RWPE2 (cell line): ENCODE results near the gene SPATA31C1.

Source experiments
- ATAC-seq: fragments of 200-7000 bp; cut with Tn5 transposase; 3 replicates; pipeline ENCODE4 v1.9.1; 2021; ENCODE audit warnings: low read depth
- DNase-seq: peaks from one replicate; pipeline ENCODE4 v3.0.0-alpha.2; 2020; ENCODE audit warnings: low spot score
- H3K27ac ChIP-seq: fragments of 450-650 bp; 2 replicates; pipeline ENCODE4 v1.5.1; 2017; ENCODE audit warnings: mild to moderate bottlenecking; ENCODE audit not compliant: poor library complexity, severe bottlenecking
- H3K27me3 ChIP-seq: fragments of 250-450 bp; sonication (Bioruptor Pico); 2 replicates; pipeline ENCODE4 v1.5.1; 2021; ENCODE audit warnings: mild to moderate bottlenecking, moderate library complexity; ENCODE audit not compliant: insufficient read depth, poor library complexity, severe bottlenecking
- H3K36me3 ChIP-seq: fragments of 250-450 bp; sonication (Bioruptor Pico); 2 replicates; pipeline ENCODE4 v1.5.1; 2020; ENCODE audit warnings: low read depth, mild to moderate bottlenecking, moderate library complexity
- H3K4me1 ChIP-seq: fragments of 250-450 bp; sonication (Bioruptor Pico); 2 replicates; pipeline ENCODE4 v1.5.1; 2021; ENCODE audit warnings: mild to moderate bottlenecking, moderate library complexity; ENCODE audit not compliant: insufficient read depth, poor library complexity, severe bottlenecking
- H3K4me3 ChIP-seq: fragments of 250-450 bp; sonication (Bioruptor Pico); 2 replicates; pipeline ENCODE4 v1.5.1; 2021; ENCODE audit warnings: mild to moderate bottlenecking, moderate library complexity; ENCODE audit not compliant: severe bottlenecking
- H3K9me3 ChIP-seq: fragments of 250-450 bp; sonication (Bioruptor Pico); 2 replicates; pipeline ENCODE4 v1.5.1; 2021; ENCODE audit warnings: mild to moderate bottlenecking, moderate library complexity; ENCODE audit not compliant: severe bottlenecking
- CTCF ChIP-seq: fragments of 450-650 bp; IDR thresholded peaks from one replicate; pipeline ENCODE4 v1.5.1; 2017; ENCODE audit warnings: mild to moderate bottlenecking, moderate library complexity; ENCODE audit not compliant: poor library complexity, severe bottlenecking

SPATA31C1 gene

GRCh38 chr9:87968155-87968554 lies 50.4 kb downstream of the SPATA31C1 start:
- Histone ChIP-seq H3K4me3 (no peak overlapping the region), H3K27me3 (no peaks in the 10 kb centered on the region), H3K9me3 (no peaks in the 10 kb centered on the region), H3K4me1 (no peaks in the 10 kb centered on the region), H3K36me3 (no peaks in the 10 kb centered on the region), H3K27ac (no peak overlapping the region)
- no peak for TF ChIP-seq CTCF
- ATAC-seq (no peak), DNase-seq (no peak)

- H3K27ac ChIP-seq, result no peak overlapping the region
- no peak for TF ChIP-seq CTCF
- H3K4me3 ChIP-seq, result no peak overlapping the region
- no peak for DNase-seq
- no peaks in the 10 kb centered on the region for H3K36me3 ChIP-seq
- H3K4me1 ChIP-seq, result peaks cover 8% of the 10 kb centered on the region
- ATAC-seq, result no peak
- H3K27me3 ChIP-seq, result no peaks in the 10 kb centered on the region
- no peaks in the 10 kb centered on the region for H3K9me3 ChIP-seq
Observed at GRCh38 chr9:87970602-87971001, 52.8 kb downstream of the SPATA31C1 start.

- Histone ChIP-seq H3K4me1 (peaks cover 8% of the 10 kb centered on the region), H3K36me3 (no peaks in the 10 kb centered on the region), H3K27ac (no peak overlapping the region), H3K9me3 (no peaks in the 10 kb centered on the region), H3K27me3 (no peaks in the 10 kb centered on the region), H3K4me3 (no peak overlapping the region)
- no peak for TF ChIP-seq CTCF
- DNase-seq (no peak), ATAC-seq (no peak)
Observed at GRCh38 chr9:87973122-87973521, 55.4 kb downstream of the SPATA31C1 start.
